ENCODE data around the gene PNKP.

Gene PNKP

DNA sequence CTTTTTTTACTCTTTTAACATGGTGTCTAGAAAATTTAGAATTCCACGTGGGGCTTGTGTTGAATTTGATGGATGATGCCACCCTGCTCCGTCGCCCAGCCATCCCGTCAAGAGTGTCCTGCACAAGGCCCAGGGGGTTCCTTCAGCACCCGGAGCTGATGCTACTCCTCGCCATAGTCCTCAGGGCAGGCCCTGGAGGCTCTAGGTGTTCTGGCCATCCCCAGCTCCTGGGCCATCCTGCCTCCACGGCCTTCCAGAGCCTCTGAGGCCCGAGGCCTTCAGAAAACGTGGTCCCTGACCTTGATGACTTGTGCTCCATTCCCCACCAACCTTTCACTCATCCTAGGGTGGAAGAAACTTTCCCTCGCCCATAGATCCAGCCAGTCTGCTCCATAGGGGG is 6.5 kb upstream of the PNKP start:
- no peaks in the 10 kb centered on the region for H3K9me3 ChIP-seq (ENCODE audit: control insufficient read depth, insufficient read depth, low read depth, low read length)
- H3K9ac ChIP-seq (ENCODE audit: low read length) = no peak overlapping the region
- H3K4me1 ChIP-seq (ENCODE audit: control insufficient read depth, insufficient read depth, low read length) = peaks cover 18% of the 10 kb centered on the region
- H3K4me3 ChIP-seq (ENCODE audit: low read depth, low read length) = no peak overlapping the region
- no peak overlapping the region for H3K27ac ChIP-seq (ENCODE audit: low read depth, low read length)
- no peaks in the 10 kb centered on the region for H3K27me3 ChIP-seq (ENCODE audit: control insufficient read depth, insufficient read depth, low read length)
- H3K36me3 ChIP-seq (ENCODE audit: control insufficient read depth, insufficient read depth, low read length) = 0 out of 2 replicates have a peak, but pooled peaks cover 3% of the 10 kb centered on the region

DNA sequence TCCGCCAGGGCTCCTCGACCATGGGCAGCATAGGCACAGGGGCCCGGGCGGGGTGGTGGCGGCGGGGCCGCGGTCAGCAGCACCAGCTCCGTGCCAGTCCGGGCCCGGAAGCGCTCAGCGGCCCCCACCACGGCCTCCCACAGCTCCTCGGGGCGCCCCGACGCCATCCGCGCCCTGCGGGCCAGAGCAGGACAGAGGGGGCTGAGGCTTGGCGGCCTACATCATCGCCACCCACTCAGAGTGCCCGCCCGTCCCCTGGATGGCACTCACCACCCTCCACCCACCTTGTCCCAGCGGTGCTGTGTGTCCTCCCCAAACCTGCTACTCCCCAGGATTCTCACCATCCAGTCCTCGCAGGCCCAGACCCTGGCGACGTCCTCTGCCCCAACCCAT is 5.7 kb upstream of the PNKP start:
- Histone ChIP-seq H3K27me3 (ENCODE audit: control insufficient read depth, insufficient read depth, low read length) (no peaks in the 10 kb centered on the region), H3K9me3 (ENCODE audit: control insufficient read depth, insufficient read depth, low read depth, low read length) (no peaks in the 10 kb centered on the region), H3K4me3 (ENCODE audit: low read depth, low read length) (no peak overlapping the region), H3K9ac (ENCODE audit: low read length) (no peak overlapping the region), H3K27ac (ENCODE audit: low read depth, low read length) (no peak overlapping the region), H3K4me1 (ENCODE audit: control insufficient read depth, insufficient read depth, low read length) (peaks cover 13% of the 10 kb centered on the region), H3K36me3 (ENCODE audit: control insufficient read depth, insufficient read depth, low read length) (no peaks in the 10 kb centered on the region)

- H3K9me3 ChIP-seq (ENCODE audit: control insufficient read depth, insufficient read depth, low read depth, low read length) = no peaks in the 10 kb centered on the region
- H3K27ac ChIP-seq (ENCODE audit: low read depth, low read length) = no peak overlapping the region
- H3K27me3 ChIP-seq (ENCODE audit: control insufficient read depth, insufficient read depth, low read length) = no peaks in the 10 kb centered on the region
- H3K4me1 ChIP-seq (ENCODE audit: control insufficient read depth, insufficient read depth, low read length) = peaks cover 13% of the 10 kb centered on the region
- no peak overlapping the region for H3K9ac ChIP-seq (ENCODE audit: low read length)
- no peak overlapping the region for H3K4me3 ChIP-seq (ENCODE audit: low read depth, low read length)
- no peaks in the 10 kb centered on the region for H3K36me3 ChIP-seq (ENCODE audit: control insufficient read depth, insufficient read depth, low read length)
Measured at GRCh38 chr19:49872245-49873128, 5.1 kb upstream of the PNKP start.

DNA sequence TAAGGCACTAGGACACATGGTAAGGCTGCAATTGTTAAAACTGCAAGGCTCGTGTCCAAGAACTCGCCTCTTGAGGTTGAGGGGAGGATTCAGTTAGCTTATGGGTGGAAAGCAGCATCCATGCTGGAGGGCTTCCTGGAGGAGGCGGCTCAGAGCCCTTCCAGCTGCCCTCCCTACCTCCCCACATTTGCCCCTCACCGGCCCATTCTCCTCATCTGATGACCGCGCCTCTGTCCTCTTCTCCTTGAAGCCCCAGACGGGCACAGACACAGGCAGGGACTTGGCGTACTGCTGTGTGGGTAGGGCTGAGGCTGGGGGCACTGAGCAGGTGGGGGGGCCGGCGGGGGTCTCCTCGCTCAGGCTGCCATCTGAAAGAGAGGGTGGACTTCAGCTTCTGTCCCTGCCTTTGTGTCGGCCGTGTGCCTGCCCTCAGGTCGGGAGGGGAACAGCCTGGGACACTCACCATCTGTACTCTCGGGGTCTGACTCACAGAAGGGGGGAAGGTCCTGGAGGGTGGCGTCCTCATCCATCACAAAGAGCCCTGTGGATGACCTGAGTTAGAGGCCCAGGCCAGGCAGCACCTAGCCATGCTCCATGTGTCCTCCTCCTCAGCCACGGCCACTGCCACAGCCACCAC is 4.1 kb upstream of the PNKP start:
- H3K9ac ChIP-seq (ENCODE audit: low read length) = no peak overlapping the region
- H3K27me3 ChIP-seq (ENCODE audit: control insufficient read depth, insufficient read depth, low read length) = no peaks in the 10 kb centered on the region
- no peak overlapping the region for H3K27ac ChIP-seq (ENCODE audit: low read depth, low read length)
- H3K4me3 ChIP-seq (ENCODE audit: low read depth, low read length) = no peak overlapping the region
- no peaks in the 10 kb centered on the region for H3K36me3 ChIP-seq (ENCODE audit: control insufficient read depth, insufficient read depth, low read length)
- no peaks in the 10 kb centered on the region for H3K9me3 ChIP-seq (ENCODE audit: control insufficient read depth, insufficient read depth, low read depth, low read length)
- H3K4me1 ChIP-seq (ENCODE audit: control insufficient read depth, insufficient read depth, low read length) = peaks cover 14% of the 10 kb centered on the region

GRCh38 chr19:49870309-49870901 is 3.0 kb upstream of the PNKP start:
- Histone ChIP-seq H3K9ac (ENCODE audit: low read length) (peak overlapping the region; percentile 68), H3K36me3 (ENCODE audit: control insufficient read depth, insufficient read depth, low read length) (no peaks in the 10 kb centered on the region), H3K27ac (ENCODE audit: low read depth, low read length) (0 out of 2 replicates have a peak overlapping the region, but pooled peaks have one; percentile 44), H3K4me3 (ENCODE audit: low read depth, low read length) (peak overlapping the region; percentile 63), H3K9me3 (ENCODE audit: control insufficient read depth, insufficient read depth, low read depth, low read length) (no peaks in the 10 kb centered on the region), H3K4me1 (ENCODE audit: control insufficient read depth, insufficient read depth, low read length) (peaks cover 22% of the 10 kb centered on the region), H3K27me3 (ENCODE audit: control insufficient read depth, insufficient read depth, low read length) (no peaks in the 10 kb centered on the region)

- Histone ChIP-seq H3K27ac (ENCODE audit: low read depth, low read length) (peak overlapping the region; percentile 44; the same call in 1 of the 2 replicates), H3K4me1 (ENCODE audit: control insufficient read depth, insufficient read depth, low read length) (peaks cover 21% of the 10 kb centered on the region), H3K9me3 (ENCODE audit: control insufficient read depth, insufficient read depth, low read depth, low read length) (no peaks in the 10 kb centered on the region), H3K9ac (ENCODE audit: low read length) (peak overlapping the region; percentile 68), H3K36me3 (ENCODE audit: control insufficient read depth, insufficient read depth, low read length) (peaks cover 5% of the 10 kb centered on the region), H3K27me3 (ENCODE audit: control insufficient read depth, insufficient read depth, low read length) (no peaks in the 10 kb centered on the region), H3K4me3 (ENCODE audit: low read depth, low read length) (peak overlapping the region; percentile 63)
Measured at GRCh38 chr19:49869484-49870308, 2.3 kb upstream of the PNKP start.

- no peak overlapping the region for H3K27ac ChIP-seq (ENCODE audit: low read depth, low read length)
- no peaks in the 10 kb centered on the region for H3K9me3 ChIP-seq (ENCODE audit: control insufficient read depth, insufficient read depth, low read depth, low read length)
- peaks cover 21% of the 10 kb centered on the region for H3K4me1 ChIP-seq (ENCODE audit: control insufficient read depth, insufficient read depth, low read length)
- H3K36me3 ChIP-seq (ENCODE audit: control insufficient read depth, insufficient read depth, low read length) = peaks cover 11% of the 10 kb centered on the region
- H3K4me3 ChIP-seq (ENCODE audit: low read depth, low read length) = peak overlapping the region; percentile 59
- H3K9ac ChIP-seq (ENCODE audit: low read length) = no peak overlapping the region
- H3K27me3 ChIP-seq (ENCODE audit: control insufficient read depth, insufficient read depth, low read length) = no peaks in the 10 kb centered on the region
Measured at GRCh38 chr19:49869009-49869483, 1.7 kb upstream of the PNKP start.

GRCh38 chr19:49864890-49865289 is 2.5 kb downstream of the PNKP start:
- Histone ChIP-seq H3K4me1 (ENCODE audit: control insufficient read depth, insufficient read depth, low read length) (peaks cover 24% of the 10 kb centered on the region), H3K36me3 (ENCODE audit: control insufficient read depth, insufficient read depth, low read length) (peaks cover 47% of the 10 kb centered on the region), H3K27ac (ENCODE audit: low read depth, low read length) (no peak overlapping the region), H3K27me3 (ENCODE audit: control insufficient read depth, insufficient read depth, low read length) (no peaks in the 10 kb centered on the region), H3K9me3 (ENCODE audit: control insufficient read depth, insufficient read depth, low read depth, low read length) (no peaks in the 10 kb centered on the region), H3K4me3 (ENCODE audit: low read depth, low read length) (no peak overlapping the region), H3K9ac (ENCODE audit: low read length) (no peak overlapping the region)

GRCh38 chr19:49863935-49864320 is 3.4 kb downstream of the PNKP start:
- no peaks in the 10 kb centered on the region for H3K27me3 ChIP-seq (ENCODE audit: control insufficient read depth, insufficient read depth, low read length)
- no peak overlapping the region for H3K4me3 ChIP-seq (ENCODE audit: low read depth, low read length)
- no peaks in the 10 kb centered on the region for H3K9me3 ChIP-seq (ENCODE audit: control insufficient read depth, insufficient read depth, low read depth, low read length)
- peaks cover 24% of the 10 kb centered on the region for H3K4me1 ChIP-seq (ENCODE audit: control insufficient read depth, insufficient read depth, low read length)
- no peak overlapping the region for H3K27ac ChIP-seq (ENCODE audit: low read depth, low read length)
- no peak overlapping the region for H3K9ac ChIP-seq (ENCODE audit: low read length)
- H3K36me3 ChIP-seq (ENCODE audit: control insufficient read depth, insufficient read depth, low read length) = peaks cover 55% of the 10 kb centered on the region

GRCh38 chr19:49863254-49863934 is 4.0 kb downstream of the PNKP start:
- Histone ChIP-seq H3K9me3 (ENCODE audit: control insufficient read depth, insufficient read depth, low read depth, low read length) (no peaks in the 10 kb centered on the region), H3K27ac (ENCODE audit: low read depth, low read length) (no peak overlapping the region), H3K9ac (ENCODE audit: low read length) (no peak overlapping the region), H3K36me3 (ENCODE audit: control insufficient read depth, insufficient read depth, low read length) (peaks cover 60% of the 10 kb centered on the region), H3K4me1 (ENCODE audit: control insufficient read depth, insufficient read depth, low read length) (peaks cover 24% of the 10 kb centered on the region), H3K4me3 (ENCODE audit: low read depth, low read length) (no peak overlapping the region), H3K27me3 (ENCODE audit: control insufficient read depth, insufficient read depth, low read length) (no peaks in the 10 kb centered on the region)
